ENCODE results near the gene KRTAP5-3.

DNA sequence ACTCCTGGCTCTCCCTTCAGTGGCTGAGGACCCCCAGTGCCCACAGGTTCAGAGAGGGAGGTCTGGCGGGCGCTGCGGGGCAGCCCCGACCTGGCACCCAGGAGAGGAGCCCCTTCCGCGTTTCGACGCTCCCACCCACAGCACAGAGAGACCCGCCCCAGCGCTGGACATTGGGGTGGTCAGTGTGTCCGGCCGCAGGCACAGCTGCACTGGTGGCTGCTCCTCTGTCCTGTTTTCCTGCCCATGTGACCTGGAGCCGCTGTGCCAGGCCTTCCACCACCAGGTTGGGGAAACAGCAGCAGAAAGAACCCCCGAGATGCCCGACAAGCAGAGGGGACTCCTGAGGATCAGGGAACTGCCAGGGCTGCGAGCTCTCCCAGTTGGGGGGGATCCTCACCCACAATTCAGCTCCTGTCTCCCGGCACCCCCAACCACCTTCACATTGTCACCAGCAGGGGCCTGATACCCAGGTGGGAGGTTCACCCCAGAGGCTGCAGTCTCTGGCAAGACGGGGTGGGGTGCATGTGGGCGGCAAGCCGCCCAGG lies 35.0 kb upstream of the KRTAP5-3 start:
- TF ChIP-seq, protein P1, sequence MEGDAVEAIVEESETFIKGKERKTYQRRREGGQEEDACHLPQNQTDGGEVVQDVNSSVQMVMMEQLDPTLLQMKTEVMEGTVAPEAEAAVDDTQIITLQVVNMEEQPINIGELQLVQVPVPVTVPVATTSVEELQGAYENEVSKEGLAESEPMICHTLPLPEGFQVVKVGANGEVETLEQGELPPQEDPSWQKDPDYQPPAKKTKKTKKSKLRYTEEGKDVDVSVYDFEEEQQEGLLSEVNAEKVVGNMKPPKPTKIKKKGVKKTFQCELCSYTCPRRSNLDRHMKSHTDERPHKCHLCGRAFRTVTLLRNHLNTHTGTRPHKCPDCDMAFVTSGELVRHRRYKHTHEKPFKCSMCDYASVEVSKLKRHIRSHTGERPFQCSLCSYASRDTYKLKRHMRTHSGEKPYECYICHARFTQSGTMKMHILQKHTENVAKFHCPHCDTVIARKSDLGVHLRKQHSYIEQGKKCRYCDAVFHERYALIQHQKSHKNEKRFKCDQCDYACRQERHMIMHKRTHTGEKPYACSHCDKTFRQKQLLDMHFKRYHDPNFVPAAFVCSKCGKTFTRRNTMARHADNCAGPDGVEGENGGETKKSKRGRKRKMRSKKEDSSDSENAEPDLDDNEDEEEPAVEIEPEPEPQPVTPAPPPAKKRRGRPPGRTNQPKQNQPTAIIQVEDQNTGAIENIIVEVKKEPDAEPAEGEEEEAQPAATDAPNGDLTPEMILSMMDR (conservative IDR thresholded peaks at IDR 0.05), result no peak
- TF ChIP-seq EZH2 (IDR thresholded peaks at IDR 0.05; ENCODE audit: low read depth), result no peak

Data from PC-9 (cell line).